ENCODE results near the gene DHRS13.

The DHRS13 gene

DNA sequence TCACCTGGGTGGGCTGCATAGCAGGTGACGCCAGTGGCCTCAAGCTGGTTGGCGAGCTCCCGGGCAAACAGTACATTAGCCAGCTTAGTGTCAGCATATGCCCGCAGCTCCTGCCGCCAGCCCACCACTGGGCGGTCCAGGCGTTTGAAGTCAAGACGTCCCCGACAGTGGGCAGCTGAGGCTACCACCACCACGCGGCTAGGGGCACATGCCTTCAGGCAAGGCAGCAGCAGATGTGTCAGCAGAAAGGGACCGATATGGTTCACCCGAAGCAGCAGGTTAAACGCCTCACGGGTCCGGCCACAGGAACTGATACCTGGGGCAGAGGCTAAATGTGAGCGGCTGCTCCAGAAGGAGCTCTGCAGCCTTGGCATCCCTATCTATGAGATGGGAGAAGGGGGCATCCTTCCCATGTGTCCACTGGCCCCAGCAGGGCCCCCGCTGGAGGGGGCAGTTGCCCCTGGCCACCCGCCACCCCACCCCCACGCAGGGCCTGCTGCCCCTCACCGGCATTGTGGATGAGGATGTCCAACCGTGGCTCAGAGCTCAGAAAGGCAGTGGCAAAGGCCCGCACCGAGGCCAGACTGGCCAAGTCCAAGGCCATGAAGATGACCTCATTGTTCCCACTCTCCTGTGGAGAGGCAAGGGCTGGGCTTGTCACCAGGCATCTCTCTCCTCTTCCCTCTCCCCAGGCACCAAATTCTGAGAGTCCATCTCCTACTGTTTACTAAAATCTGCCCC, 1.7 kb downstream of the DHRS13 start:
- TF ChIP-seq GATA3 (IDR thresholded peaks at IDR 0.05; ENCODE audit: low read depth, low read length) (no peak), GATA2 (IDR thresholded peaks at IDR 0.05; ENCODE audit: low read depth, low read length) (no peak)

DNA sequence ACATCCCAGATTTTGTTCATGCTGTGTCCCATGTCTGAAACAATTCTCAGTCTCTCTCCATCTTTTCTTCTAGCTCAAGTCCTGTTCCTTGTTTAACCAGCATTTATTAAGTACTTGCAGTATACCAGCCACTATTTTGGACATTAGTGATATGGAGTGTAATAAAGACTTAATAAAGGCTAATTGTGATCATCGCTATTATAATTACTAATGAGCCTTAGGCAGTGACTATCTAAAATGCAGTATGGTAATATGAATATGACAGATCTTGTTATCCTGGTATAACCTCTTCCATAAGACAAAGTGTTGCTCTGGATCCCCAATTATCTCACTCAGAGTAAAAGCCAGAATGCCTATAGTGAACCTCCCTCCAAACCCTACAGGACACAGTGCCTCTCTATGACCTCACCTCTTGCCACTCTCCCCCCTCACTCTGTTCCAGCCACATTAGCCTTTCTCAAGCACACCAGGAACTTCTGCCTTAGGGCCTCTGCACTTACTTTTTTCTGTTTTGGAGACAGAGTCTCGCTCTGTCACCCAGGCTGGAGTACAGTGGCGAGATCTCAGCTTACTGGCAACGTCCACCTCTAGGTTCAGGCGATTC, 3.6 kb downstream of the DHRS13 start:
- TF ChIP-seq GATA2 (IDR thresholded peaks at IDR 0.05; ENCODE audit: low read depth, low read length), result no peak
- no peak for TF ChIP-seq GATA3 (IDR thresholded peaks at IDR 0.05; ENCODE audit: low read depth, low read length)

DNA sequence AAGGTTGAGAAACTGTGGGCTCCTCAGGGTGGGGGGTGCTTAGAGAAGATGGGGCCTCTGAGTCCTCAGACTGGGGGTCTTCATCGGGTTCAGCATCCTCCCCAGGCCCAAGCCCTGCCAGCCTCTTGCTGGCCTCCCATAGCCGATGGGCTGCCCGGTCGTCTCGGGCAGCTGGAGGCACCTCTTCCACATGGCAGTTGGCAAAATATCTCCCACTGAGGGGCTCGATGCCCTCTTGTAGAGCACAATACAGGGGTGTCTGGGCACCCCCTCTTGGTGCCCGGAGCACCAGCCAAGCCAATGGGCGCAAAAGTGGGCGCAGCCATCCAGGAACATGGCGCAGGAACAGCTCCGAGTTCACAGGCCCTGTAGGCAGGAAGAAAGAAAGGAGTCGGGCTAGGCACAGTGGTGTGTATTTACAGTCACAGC, 4.3 kb downstream of the DHRS13 start:
- TF ChIP-seq GATA3 (IDR thresholded peaks at IDR 0.05; ENCODE audit: low read depth, low read length) (no peak), GATA2 (IDR thresholded peaks at IDR 0.05; ENCODE audit: low read depth, low read length) (no peak)

DNA sequence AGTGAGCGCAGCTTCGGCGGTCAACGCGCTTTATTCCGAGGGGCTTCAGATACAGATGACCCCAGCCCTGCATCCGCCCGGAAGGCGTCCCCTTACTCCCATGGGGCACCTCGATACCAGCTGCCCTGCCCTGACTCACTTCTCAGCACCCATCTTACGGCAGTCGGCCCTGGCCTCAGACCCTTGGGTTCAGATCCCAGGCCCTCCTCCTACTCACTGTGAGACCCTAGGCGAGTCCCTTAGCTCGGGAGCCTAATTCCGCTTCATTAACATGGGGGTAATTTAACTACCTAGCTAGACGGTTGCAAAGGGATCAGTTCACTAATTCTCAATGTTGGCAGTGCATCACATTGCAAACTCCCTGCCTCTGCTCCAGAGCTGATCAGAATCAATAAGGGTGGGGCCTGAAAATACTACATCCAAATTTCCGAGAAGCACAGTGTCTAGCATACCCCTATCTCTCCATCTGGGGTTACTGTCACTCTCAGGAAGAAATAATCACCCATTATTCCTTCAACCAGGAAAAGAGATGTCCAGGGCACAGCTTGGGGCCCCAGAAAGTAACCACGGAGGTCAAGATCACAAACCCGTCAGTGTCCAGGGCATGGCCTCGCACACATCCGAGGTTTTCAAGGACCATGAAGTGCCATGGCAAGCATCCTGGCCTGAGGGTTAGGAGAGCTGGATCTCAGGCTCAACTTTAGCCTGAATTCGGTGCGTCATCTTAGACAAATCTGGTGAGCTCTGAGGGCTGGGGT, 4.9 kb downstream of the DHRS13 start:
- TF ChIP-seq GATA2 (IDR thresholded peaks at IDR 0.05; ENCODE audit: low read depth, low read length) (no peak), GATA3 (IDR thresholded peaks at IDR 0.05; ENCODE audit: low read depth, low read length) (no peak)

DNA sequence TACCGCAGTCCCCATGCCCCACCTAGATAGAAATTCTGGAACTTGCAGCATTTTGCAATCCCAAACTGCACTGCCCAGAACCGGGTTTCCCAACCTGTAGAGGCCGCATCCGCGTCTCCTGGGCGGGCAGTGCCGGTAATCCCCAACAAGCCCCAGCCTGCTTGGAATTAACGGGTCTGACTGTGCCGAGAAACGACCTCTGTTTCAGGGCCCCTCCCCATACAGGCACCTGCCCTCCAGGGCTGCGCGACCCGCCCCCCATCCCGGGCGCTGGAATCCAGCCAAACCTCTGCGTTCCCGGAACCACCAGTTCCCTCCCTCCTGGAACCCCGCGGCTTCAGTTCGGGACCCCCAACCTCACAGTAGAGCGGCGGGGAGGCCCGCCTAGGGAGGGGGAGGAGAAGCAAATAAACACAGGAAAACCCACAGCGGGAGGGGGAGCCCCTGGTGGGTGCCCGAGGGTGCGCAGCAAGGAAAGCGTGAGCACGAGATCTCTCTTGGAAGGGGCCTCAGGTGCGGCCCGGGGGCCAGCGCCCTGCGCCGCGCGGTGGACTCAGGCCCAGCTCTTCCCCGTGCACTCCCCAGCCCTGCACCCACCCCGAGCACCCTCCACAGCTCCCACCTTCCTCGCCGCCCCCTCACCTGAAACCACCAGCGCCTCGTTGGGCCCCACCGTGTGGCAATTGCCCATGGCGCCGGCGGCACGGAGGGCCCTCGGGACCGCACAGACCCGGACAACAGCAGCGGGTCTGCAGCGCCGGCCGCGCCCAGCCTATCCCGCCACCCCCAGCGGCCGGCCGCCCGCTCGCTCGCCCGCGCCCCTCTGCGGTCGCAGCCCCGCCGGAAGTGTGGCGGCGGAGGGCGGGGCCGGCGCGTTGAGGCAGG, 5.8 kb downstream of the DHRS13 start, which contains the start of gene FLOT2:
FLOT2 (minus strand) TSS at position 850 of the 885 bp plus-strand sequence; CDS start at position 691, 159 bp downstream.
- TF ChIP-seq GATA2 (IDR thresholded peaks at IDR 0.05; ENCODE audit: low read depth, low read length) (no peak), GATA3 (IDR thresholded peaks at IDR 0.05; ENCODE audit: low read depth, low read length) (no peak)

DNA sequence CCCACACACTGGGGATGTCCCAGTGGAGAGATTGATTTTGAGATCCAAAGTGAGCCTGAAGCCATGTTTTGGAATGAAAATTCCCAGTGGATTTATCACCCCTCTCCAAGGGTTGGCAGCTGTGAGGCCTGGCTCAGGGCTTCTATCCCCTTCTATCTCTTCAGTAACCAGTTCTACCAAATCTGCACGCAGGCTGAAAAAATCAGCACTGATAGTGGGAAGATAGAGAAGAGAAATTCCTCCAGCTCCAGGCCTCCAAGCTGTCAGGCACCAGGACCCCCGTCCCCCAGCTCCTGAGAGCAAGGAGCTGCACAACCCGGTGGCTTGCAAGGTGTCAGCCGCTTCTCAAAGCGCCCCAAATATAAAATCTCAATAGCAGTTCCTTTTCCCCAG, 6.4 kb downstream of the DHRS13 start:
- TF ChIP-seq GATA2 (IDR thresholded peaks at IDR 0.05; ENCODE audit: low read depth, low read length) (peak; percentile 43), GATA3 (IDR thresholded peaks at IDR 0.05; ENCODE audit: low read depth, low read length) (no peak)

DNA sequence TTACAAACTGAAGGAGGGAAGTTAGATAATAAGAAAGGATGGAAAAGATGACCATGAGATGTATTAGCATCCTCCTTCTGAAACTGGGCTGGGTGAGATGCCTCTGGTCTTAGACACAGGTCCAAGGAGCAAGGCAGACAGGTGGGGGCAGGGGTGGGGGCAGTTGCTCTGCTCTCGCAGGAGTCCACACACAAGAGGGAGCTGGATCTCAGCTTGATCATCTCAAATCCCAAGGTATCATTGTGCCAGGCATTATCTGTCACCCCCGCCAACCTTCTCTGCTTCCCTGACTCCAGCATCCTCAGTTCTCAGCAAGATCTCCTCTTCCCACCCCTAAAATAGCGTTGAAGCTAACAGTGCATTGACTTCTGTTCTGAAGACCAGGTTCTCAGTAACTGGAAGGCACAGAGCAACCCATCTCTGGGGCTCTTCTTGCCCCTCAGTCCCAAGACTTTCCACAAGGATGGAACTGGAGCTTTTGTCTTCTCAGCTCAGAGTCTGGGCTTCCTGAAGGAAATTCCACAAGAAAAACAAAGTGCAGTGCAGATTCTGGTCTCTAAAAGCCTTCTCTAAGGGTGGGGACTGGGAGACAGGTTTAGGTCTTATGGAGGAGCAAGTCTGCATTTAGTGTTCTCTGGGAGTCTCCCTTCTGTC, 7.0 kb downstream of the DHRS13 start:
- TF ChIP-seq GATA3 (IDR thresholded peaks at IDR 0.05; ENCODE audit: low read depth, low read length), result no peak
- no peak for TF ChIP-seq GATA2 (IDR thresholded peaks at IDR 0.05; ENCODE audit: low read depth, low read length)

DNA sequence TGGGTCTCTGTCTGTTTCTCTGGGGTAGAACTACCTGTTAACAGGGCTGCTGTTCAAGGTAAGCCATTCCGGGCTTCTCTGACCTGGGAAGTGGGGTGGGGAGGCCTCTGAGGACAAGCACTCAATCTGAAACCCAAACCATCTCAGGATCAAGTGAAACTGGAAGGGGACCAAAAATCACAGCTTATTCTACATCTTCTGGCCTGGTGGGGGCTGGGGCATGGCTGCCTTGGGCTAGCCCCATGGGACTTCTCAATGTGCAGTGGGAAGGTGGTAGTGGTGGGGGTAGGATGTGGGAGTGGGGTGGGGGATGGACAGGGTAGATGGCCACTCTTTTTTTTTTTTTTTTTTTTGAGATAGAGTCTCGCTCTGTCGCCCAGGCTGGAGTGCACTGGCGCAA, 10.9 kb downstream of the DHRS13 start:
- no peak for TF ChIP-seq GATA2 (IDR thresholded peaks at IDR 0.05; ENCODE audit: low read depth, low read length)
- TF ChIP-seq GATA3 (IDR thresholded peaks at IDR 0.05; ENCODE audit: low read depth, low read length), result no peak

DNA sequence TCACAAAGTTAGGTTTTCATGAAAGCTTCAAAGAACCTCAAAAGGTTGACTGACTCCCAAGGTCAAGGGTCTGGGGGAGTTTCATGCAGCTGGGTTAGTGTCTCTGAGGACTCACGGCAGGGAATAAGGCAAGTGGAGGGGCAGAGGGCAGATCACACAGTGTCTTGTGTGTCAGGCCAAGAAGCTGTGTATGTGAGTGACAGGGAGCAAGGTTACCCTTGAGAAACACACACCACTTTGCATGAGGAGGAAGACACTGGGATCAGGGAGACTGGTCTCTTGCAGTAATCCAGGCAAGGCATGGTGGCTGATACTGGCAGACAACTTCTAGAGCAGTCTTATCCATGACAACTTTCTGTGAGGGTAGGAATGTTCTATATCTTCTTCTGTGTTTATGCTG, 11.7 kb downstream of the DHRS13 start:
- TF ChIP-seq GATA3 (IDR thresholded peaks at IDR 0.05; ENCODE audit: low read depth, low read length), result no peak
- TF ChIP-seq GATA2 (IDR thresholded peaks at IDR 0.05; ENCODE audit: low read depth, low read length), result no peak

GRCh38 chr17:28889996-28890395, 12.9 kb downstream of the DHRS13 start:
- TF ChIP-seq GATA3 (IDR thresholded peaks at IDR 0.05; ENCODE audit: low read depth, low read length), result no peak
- no peak for TF ChIP-seq GATA2 (IDR thresholded peaks at IDR 0.05; ENCODE audit: low read depth, low read length)

GRCh38 chr17:28888832-28889231, 14.0 kb downstream of the DHRS13 start:
- TF ChIP-seq GATA2 (IDR thresholded peaks at IDR 0.05; ENCODE audit: low read depth, low read length), result no peak
- no peak for TF ChIP-seq GATA3 (IDR thresholded peaks at IDR 0.05; ENCODE audit: low read depth, low read length)

- TF ChIP-seq GATA3 (IDR thresholded peaks at IDR 0.05; ENCODE audit: low read depth, low read length) (no peak), GATA2 (IDR thresholded peaks at IDR 0.05; ENCODE audit: low read depth, low read length) (no peak)
Observed at GRCh38 chr17:28887871-28888471, 14.9 kb downstream of the DHRS13 start.

DNA sequence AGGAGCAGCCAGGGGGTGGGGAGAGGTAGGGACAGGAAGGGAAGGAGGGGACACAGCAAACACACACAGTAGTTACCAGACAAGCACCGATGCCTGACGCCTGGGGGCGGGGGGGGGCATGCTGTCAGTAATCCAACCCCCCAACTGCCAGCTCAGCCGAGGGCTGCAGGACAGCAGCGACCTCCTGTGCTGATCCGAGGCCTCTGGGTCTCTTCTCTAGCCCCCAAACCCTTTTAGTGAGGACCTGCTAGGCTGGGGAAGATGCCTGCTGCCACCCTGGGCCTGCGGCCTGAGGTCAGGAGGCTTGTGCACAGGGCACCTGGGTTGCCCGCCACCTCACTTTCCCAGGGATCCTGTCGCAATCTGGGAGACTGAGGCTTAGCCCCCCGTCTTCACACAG, 16.9 kb downstream of the DHRS13 start:
- TF ChIP-seq GATA3 (IDR thresholded peaks at IDR 0.05; ENCODE audit: low read depth, low read length), result no peak
- TF ChIP-seq GATA2 (IDR thresholded peaks at IDR 0.05; ENCODE audit: low read depth, low read length), result no peak
